NCI-H748 (cell line): ENCODE measurements around the gene PLG.
A peak's percentile ranks its signal among the peaks of the same experiment; 100 is the strongest.
"Not testable (repeated sequence)": the region's sequence is repeated elsewhere in the genome, so short reads cannot be mapped to it uniquely, and the experiment has no call there.

Experiments used
- DNase-seq: peaks from one replicate; lab custom pipeline; 2025; ENCODE audit not compliant: unreplicated experiment; lab: John Stamatoyannopoulos, UW

PLG gene

GRCh38 chr6:160701918-160702680, at the start of gene PLG:
Gene PLG, plus strand, starts transcription at chr6:160702244. Its CDS starts 61 bp downstream, at chr6:160702305.
- DNase-seq, result not testable (repeated sequence)

- no peak for DNase-seq
These were observed 42.5 kb upstream of the PLG start for GRCh38 chr6:160659562-160659961.

- no peak for DNase-seq
These were observed 40.8 kb upstream of the PLG start for GRCh38 chr6:160661216-160661615.

- no peak for DNase-seq
These were observed 39.6 kb upstream of the PLG start for GRCh38 chr6:160662429-160662828.

GRCh38 chr6:160662842-160663241, 39.2 kb upstream of the PLG start:
- no peak for DNase-seq

GRCh38 chr6:160664198-160664597, 37.8 kb upstream of the PLG start, which contains the start of gene LPA:
Gene LPA, minus strand, starts transcription at chr6:160664275. Its CDS starts 61 bp downstream, at chr6:160664214.
- not testable (repeated sequence) for DNase-seq

- DNase-seq, result peak; percentile 47
These were observed 34.2 kb upstream of the PLG start for GRCh38 chr6:160667639-160668481.

GRCh38 chr6:160668589-160668988, 33.5 kb upstream of the PLG start:
- no peak for DNase-seq

GRCh38 chr6:160676418-160676817, 25.6 kb upstream of the PLG start:
- DNase-seq, result not testable (repeated sequence)

GRCh38 chr6:160678230-160678629, 23.8 kb upstream of the PLG start:
- DNase-seq, result no peak

GRCh38 chr6:160678744-160679401, 23.2 kb upstream of the PLG start:
- DNase-seq, result no peak

- DNase-seq, result no peak
These were observed 22.7 kb upstream of the PLG start for GRCh38 chr6:160679402-160679769.

- peak; percentile 38 for DNase-seq
These were observed 16.8 kb upstream of the PLG start for GRCh38 chr6:160685101-160685761.

- no peak for DNase-seq
These were observed 16.1 kb upstream of the PLG start for GRCh38 chr6:160685762-160686450.

GRCh38 chr6:160690458-160690857, 11.6 kb upstream of the PLG start:
- DNase-seq, result no peak

GRCh38 chr6:160691617-160692016, 10.4 kb upstream of the PLG start:
- no peak for DNase-seq

- no peak for DNase-seq
These were observed 9.6 kb upstream of the PLG start for GRCh38 chr6:160692369-160692959.

- DNase-seq, result not testable (repeated sequence)
These were observed 7.0 kb upstream of the PLG start for GRCh38 chr6:160695025-160695424.

GRCh38 chr6:160695622-160696021, 6.4 kb upstream of the PLG start:
- not testable (repeated sequence) for DNase-seq

- not testable (repeated sequence) for DNase-seq
These were observed 5.2 kb upstream of the PLG start for GRCh38 chr6:160696884-160697283.
